ENCODE data around the gene S100Z.
"Not testable (repeated sequence)": the region's sequence is repeated elsewhere in the genome, so short reads cannot be mapped to it uniquely, and the experiment has no call there.

The S100Z gene

GRCh38 chr5:76888733-76889300, 39.0 kb downstream of the S100Z start:
- no peak for FAIRE-seq

- FAIRE-seq = no peak
These were observed 43.5 kb downstream of the S100Z start for GRCh38 chr5:76893294-76893693.

GRCh38 chr5:76896196-76896595, 46.4 kb downstream of the S100Z start:
- FAIRE-seq = no peak

GRCh38 chr5:76901522-76901921, 51.7 kb downstream of the S100Z start:
- no peak for FAIRE-seq

- FAIRE-seq = no peak
These were observed 58.4 kb downstream of the S100Z start for GRCh38 chr5:76908166-76908565.

- not testable (repeated sequence) for FAIRE-seq
These were observed 60.6 kb downstream of the S100Z start for GRCh38 chr5:76910344-76910933.

- not testable (repeated sequence) for FAIRE-seq
These were observed 64.9 kb downstream of the S100Z start for GRCh38 chr5:76914671-76915070.

GRCh38 chr5:76918539-76918938, 68.7 kb downstream of the S100Z start:
- no peak for FAIRE-seq

GRCh38 chr5:76920491-76920890, 70.7 kb downstream of the S100Z start:
- no peak for FAIRE-seq

GRCh38 chr5:76926329-76927105, 76.7 kb downstream of the S100Z start:
- no peak for FAIRE-seq

- FAIRE-seq = no peak
These were observed 78.1 kb downstream of the S100Z start for GRCh38 chr5:76927961-76928360.

- no peak for FAIRE-seq
These were observed 80.3 kb downstream of the S100Z start for GRCh38 chr5:76930083-76930482.

- no peak for FAIRE-seq
These were observed 88.4 kb downstream of the S100Z start for GRCh38 chr5:76938177-76938576.

- no peak for FAIRE-seq
These were observed 91.2 kb downstream of the S100Z start for GRCh38 chr5:76941000-76941399.

- no peak for FAIRE-seq
These were observed 91.6 kb downstream of the S100Z start for GRCh38 chr5:76941442-76941841.

- FAIRE-seq = no peak
These were observed 92.8 kb downstream of the S100Z start for GRCh38 chr5:76942581-76942980.

- FAIRE-seq = no peak
These were observed 93.2 kb downstream of the S100Z start for GRCh38 chr5:76943006-76943405.

GRCh38 chr5:76944638-76945037, 94.8 kb downstream of the S100Z start:
- FAIRE-seq = no peak

GRCh38 chr5:76945238-76945637, 95.4 kb downstream of the S100Z start:
- FAIRE-seq = not testable (repeated sequence)

GRCh38 chr5:76946090-76946489, 96.3 kb downstream of the S100Z start:
- no peak for FAIRE-seq

GRCh38 chr5:76947082-76947503, 97.3 kb downstream of the S100Z start:
- no peak for FAIRE-seq

GRCh38 chr5:76952795-76953536, 103.2 kb downstream of the S100Z start, which contains the start of gene CRHBP:
Gene CRHBP (plus strand): TSS chr5:76953045. CDS start chr5:76953135, 90 bp downstream.
- FAIRE-seq = no peak
